K562 (cell line): ENCODE data around the gene ANKRD60. TPM values are rescaled to one million over a fixed set of nuclear protein-coding genes. Genes with fewer than 3 reads are reported as not detected.

Experiments
- ATAC-seq: fragments of 200-7000 bp; cut with Tn5 transposase; 3 replicates; pipeline ENCODE4 v1.9.1; 2020; ENCODE audit warnings: moderate library complexity
- BruUV-seq: library from RNA; stranded (reverse); fragments of 400-500 nt; replicated peaks from 2 replicates; lab custom pipeline; 2021; lab: Mats Ljungman, UMichigan
- CTCF ChIA-PET: fragments of 300-600 bp; formaldehyde crosslinking; extraction: SDS; loops from one replicate; lab custom pipeline; 2021; ENCODE audit warnings: low intra/inter-chr PET ratio; lab: Yijun Ruan, JAX
- POLR2A ChIA-PET: fragments of 300-600, 350-650 bp; sonication (Branson Sonifier 250); formaldehyde crosslinking; extraction: SDS; loops from one replicate; lab custom pipeline; 2021; ENCODE audit warnings: antibody characterized with exemption, inconsistent platforms; lab: Yijun Ruan, JAX
- DNase-seq, 4 experiments: peaks; one replicate each; pipeline versions ENCODE4 v3.0.0 to v3.0.0-alpha.2; 2011 to 2018; ENCODE audit warnings: low spot score in 3 of 4, mixed read lengths in 3 of 4; ENCODE audit errors: extremely low read depth in 1 of 4
- FAIRE-seq: peaks from 2 replicates; lab custom pipeline; 2011; peaks lifted over from hg19 to GRCh38; lab: Jason Lieb, UNC
- H2AFZ ChIP-seq: 2 replicates; pipeline ENCODE4 v1.6.0; 2011; ENCODE audit warnings: low read depth, low read length, control low read depth, inconsistent platforms
- H3K27ac ChIP-seq: fragments of 200-600 bp; 3 replicates; pipeline ENCODE4 v1.8.0; 2011; ENCODE audit warnings: low read depth, mild to moderate bottlenecking, control low read depth, inconsistent platforms, low read length, moderate library complexity, mixed read lengths; ENCODE audit errors: extremely low read depth
- H3K27me3 ChIP-seq, 2 experiments: fragments of 300-600 bp in 1 of 2; 2 replicates in 1 of 2; 3 replicates in 1 of 2; pipeline versions ENCODE4 v1.6.0 to v1.8.0; 2011; ENCODE audit warnings: inconsistent platforms in 2 of 2, low read length in 2 of 2, mild to moderate bottlenecking in 1 of 2, mixed read lengths in 1 of 2, moderate library complexity in 1 of 2; ENCODE audit not compliant: control insufficient read depth in 2 of 2, insufficient read depth in 2 of 2
- H3K36me3 ChIP-seq: fragments of 300-600 bp; 3 replicates; pipeline ENCODE4 v1.8.0; 2011; ENCODE audit warnings: mild to moderate bottlenecking, low read length, inconsistent platforms; ENCODE audit not compliant: control insufficient read depth, insufficient read depth
- H3K4me1 ChIP-seq, 2 experiments: fragments of 200-600 bp in 1 of 2; replicated peaks in 1 of 2; 2 replicates in 1 of 2; 3 replicates in 1 of 2; pipeline versions ENCODE4 v1.5.1 to v1.8.0; 2011; ENCODE audit warnings: inconsistent platforms in 2 of 2, low read length in 2 of 2, mild to moderate bottlenecking in 1 of 2, mixed read lengths in 1 of 2, moderate library complexity in 1 of 2; ENCODE audit not compliant: control insufficient read depth in 2 of 2, insufficient read depth in 2 of 2
- H3K4me2 ChIP-seq: 2 replicates; pipeline ENCODE4 v1.6.1; 2011; ENCODE audit warnings: low read length, control low read depth, inconsistent platforms, mixed read lengths; ENCODE audit not compliant: insufficient read depth
- H3K4me3 ChIP-seq: fragments of 200-600 bp; sonication (generic), shearing (Covaris generic); 2 replicates; pipeline ENCODE4 v1.5.1; 2016; ENCODE audit warnings: control low read depth, inconsistent platforms
- H3K79me2 ChIP-seq: fragments of 200-600 bp; 3 replicates; pipeline ENCODE4 v1.8.0; 2011; ENCODE audit warnings: low read length, inconsistent platforms; ENCODE audit not compliant: control insufficient read depth, insufficient read depth
- H3K9ac ChIP-seq, 2 experiments: 2 replicates each; pipeline versions ENCODE4 v1.6.0 to v1.6.1; 2011; ENCODE audit warnings: low read depth in 2 of 2, low read length in 2 of 2, control low read depth in 1 of 2, inconsistent platforms in 1 of 2, mild to moderate bottlenecking in 1 of 2, mixed read lengths in 1 of 2; ENCODE audit not compliant: insufficient read depth in 1 of 2
- H3K9me1 ChIP-seq: one replicate; pipeline ENCODE4 v1.6.0; 2011; ENCODE audit warnings: inconsistent platforms, mild to moderate bottlenecking, low read length, moderate library complexity; ENCODE audit not compliant: control insufficient read depth, insufficient read depth
- H3K9me3 ChIP-seq: replicated peaks from 2 replicates; pipeline ENCODE4 v1.5.1; 2011; ENCODE audit warnings: low read depth, low read length, inconsistent platforms; ENCODE audit not compliant: control insufficient read depth, insufficient read depth
- H4K20me1 ChIP-seq: replicated peaks from 2 replicates; pipeline ENCODE4 v1.6.1; 2011; ENCODE audit warnings: low read length, inconsistent platforms, mixed read lengths; ENCODE audit not compliant: control insufficient read depth, insufficient read depth
- COPS2 ChIP-seq: fragments of 450-650 bp; conservative IDR thresholded peaks from 2 replicates; pipeline ENCODE4 v1.6.1; 2016; ENCODE audit warnings: mild to moderate bottlenecking, moderate library complexity
- ETV1 ChIP-seq: fragments of 450-650 bp; conservative IDR thresholded peaks from 2 replicates; pipeline ENCODE4 v1.6.1; 2016; ENCODE audit warnings: missing genetic modification characterization, control low read depth, low read depth, missing compliant biosample characterization
- GABPB2 ChIP-seq: fragments of 250-450 bp; sonication (Bioruptor Pico); conservative IDR thresholded peaks from 2 replicates; pipeline ENCODE4 v1.5.1; 2021; ENCODE audit warnings: mild to moderate bottlenecking
- HIVEP1 ChIP-seq: fragments of 250-450 bp; sonication (Bioruptor Pico); IDR thresholded peaks from 2 replicates; pipeline ENCODE4 v1.4.0; 2020; ENCODE audit warnings: mild to moderate bottlenecking
- STAT5A ChIP-seq: IDR thresholded peaks from 2 replicates; pipeline ENCODE4 v1.6.1; 2012; ENCODE audit warnings: low read length, inconsistent platforms, borderline replicate concordance
- TSC22D4 ChIP-seq: fragments of 450-650 bp; IDR thresholded peaks from 2 replicates; pipeline ENCODE4 v1.6.1; 2016; ENCODE audit warnings: missing genetic modification characterization, missing biosample characterization, control low read depth
- ZKSCAN8 ChIP-seq: fragments of 200-800 bp; sonication (Bioruptor generic); IDR thresholded peaks from 2 replicates; pipeline ENCODE4 v1.6.1; 2016; ENCODE audit warnings: missing genetic modification characterization, missing compliant biosample characterization
- WGBS: fragments of 100-300 bp; shearing (Covaris generic); methylation state at CpG from one replicate; pipeline ENCODE4 v1.1.6; 2016; ENCODE audit warnings: low coverage, mixed read lengths; ENCODE audit not compliant: insufficient coverage; ENCODE audit errors: missing lambda C conversion rate; 5-methylcytosine and 5-hydroxymethylcytosine counted together
- in situ Hi-C: fragments of 300-500 bp; cut with MboI; formaldehyde crosslinking; loops from 4 replicates; pipeline ENCODE4 v1.15.0; 2018; ENCODE audit warnings: inconsistent platforms, mixed read lengths
- intact Hi-C: fragments of 100-400 bp; cut with micrococcal nuclease; formaldehyde crosslinking; loops from 2 replicates; pipeline ENCODE4 v1.14.2; 2022
- polyA plus RNA-seq, 8 experiments: library from polyadenylated mRNA; depleted of rRNA in 4 of 8; stranded (reverse) in 5 of 8; unstranded in 3 of 8; fragments of >200 nt; fragmentation: Nextera tagmentation in 2 of 8; fragmentation: Illumina TruSeq in 1 of 8; extraction: Ambion mirVana in 2 of 8; extraction: Trizol in 1 of 8; gene quantifications; 2 replicates each; pipeline versions ENCODE4 v1.2.1 to v1.2.3, GENCODE V29; 2011 to 2014; ENCODE audit warnings: inconsistent platforms in 1 of 8, missing spikeins in 1 of 8
- total RNA-seq, 7 experiments: library from RNA; depleted of rRNA in 6 of 7; stranded (reverse); fragments of >200 nt in 6 of 7; fragmentation: Illumina TruSeq in 2 of 7; extraction: Trizol in 2 of 7; gene quantifications; 2 replicates each; pipeline versions ENCODE4 v1.2.1 to v1.2.3, GENCODE V29; 2011 to 2021; ENCODE audit warnings: low replicate concordance in 1 of 7
- TF ChIP-seq, protein P1 (sequence below), 2 experiments: fragments of 450-650 bp in 1 of 2; sonication (generic) in 1 of 2; formaldehyde crosslinking; conservative IDR thresholded peaks; 2 replicates each; pipeline versions ENCODE4 v1.4.0 to v1.8.1; 2020 to 2022; ENCODE audit warnings: mild to moderate bottlenecking in 1 of 2, missing genetic modification reagents in 1 of 2
- TF ChIP-seq, protein P2 (sequence below): fragments of 450-650 bp; conservative IDR thresholded peaks from 2 replicates; pipeline ENCODE4 v1.6.1; 2016; ENCODE audit warnings: missing genetic modification characterization, low read depth, mild to moderate bottlenecking, missing compliant biosample characterization, moderate library complexity
- TF ChIP-seq, protein P3 (sequence below): fragments of 250-450 bp; sonication (Bioruptor Pico); IDR thresholded peaks from 2 replicates; pipeline ENCODE4 v1.5.0; 2022; ENCODE audit warnings: mild to moderate bottlenecking
- TF ChIP-seq, protein P4 (sequence below): sonication (generic); formaldehyde crosslinking; IDR thresholded peaks from 2 replicates; pipeline ENCODE4 v1.8.0; 2022; ENCODE audit warnings: mild to moderate bottlenecking, missing genetic modification reagents

Gene ANKRD60
- total and polyA plus RNA-seq, 9 of the 15 experiments (the other 6 are each of a cell fraction or from before 2014, with no cell fraction given): not detected

DNA sequence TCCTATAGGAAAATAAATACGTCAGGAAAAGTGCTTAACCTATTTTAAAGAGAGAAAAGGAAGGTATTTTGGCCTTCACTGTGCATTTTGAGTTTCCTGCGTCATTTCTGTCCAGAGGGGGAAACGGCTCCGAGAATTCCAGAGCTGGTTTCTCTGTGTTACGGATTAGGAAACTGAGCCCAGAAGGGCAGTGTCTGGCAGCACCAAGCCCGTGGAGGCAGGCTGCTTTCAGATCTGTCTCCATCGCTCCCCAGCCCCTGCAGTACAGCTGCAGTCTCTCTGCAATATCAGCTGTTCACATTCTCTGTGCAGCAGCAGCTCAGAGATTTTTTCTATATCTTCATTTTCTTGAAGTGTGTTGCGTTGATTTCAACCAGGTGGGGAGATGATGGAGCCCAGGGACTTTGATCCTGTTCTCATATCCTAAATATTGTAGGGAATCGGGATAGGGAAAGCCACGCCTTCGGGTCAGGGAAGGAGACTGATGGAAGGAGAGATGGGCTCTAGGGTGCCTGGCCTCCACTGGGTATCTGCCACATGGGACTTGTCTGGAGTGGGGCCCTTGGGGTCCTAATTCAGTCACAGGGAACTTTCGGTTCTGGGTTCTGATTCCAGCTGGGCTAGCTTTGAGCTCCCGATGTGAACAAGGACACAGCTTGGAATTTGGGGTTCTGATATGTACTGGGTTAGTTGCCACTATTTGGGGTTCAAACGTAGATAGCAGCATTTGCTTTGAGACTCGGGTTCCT lies 2.8 kb downstream of the ANKRD60 start (continued):
- TF ChIP-seq TSC22D4 (no peak), ZKSCAN8 (CRISPR knock-in tag) (no peak)

DNA sequence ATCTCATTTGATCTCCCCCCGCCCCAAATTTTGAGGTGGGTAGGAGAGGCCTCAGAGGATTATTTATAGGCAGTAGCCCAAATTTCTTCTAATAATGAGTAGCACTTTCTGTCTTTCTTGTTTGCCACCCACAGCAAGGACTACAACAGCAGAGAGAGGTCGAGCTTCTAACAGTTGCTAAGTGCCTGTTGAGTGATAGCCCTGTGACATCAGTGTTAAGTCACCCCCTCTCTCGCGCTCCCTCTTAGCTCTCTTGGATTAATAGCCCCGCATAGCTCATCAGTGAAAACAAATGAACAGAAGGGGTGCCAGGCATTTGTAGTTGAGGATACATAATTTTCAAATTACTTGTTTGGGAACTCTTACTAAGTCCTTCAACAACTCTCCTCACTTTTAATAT lies 3.5 kb downstream of the ANKRD60 start:
- Histone ChIP-seq H3K79me2 (no peaks in the 10 kb centered on the region), H3K4me3 (no peak overlapping the region), H3K27ac (no peak overlapping the region), H3K9me3 (no peaks in the 10 kb centered on the region), H4K20me1 (0 out of 2 replicates have a peak, but pooled peaks cover 4% of the 10 kb centered on the region), H2AFZ (no peak overlapping the region), H3K4me2 (no peak overlapping the region), H3K9me1 (no peaks in the 10 kb centered on the region), H3K9ac (no peak overlapping the region), H3K36me3 (no peaks in the 10 kb centered on the region), H3K4me1 (peaks cover 0 to 8% of the 10 kb centered on the region in 2 experiments; a peak in 2 of 5 replicates), H3K27me3 (peaks cover 72 to 82% of the 10 kb centered on the region in 2 experiments)
- TF ChIP-seq, protein P1, sequence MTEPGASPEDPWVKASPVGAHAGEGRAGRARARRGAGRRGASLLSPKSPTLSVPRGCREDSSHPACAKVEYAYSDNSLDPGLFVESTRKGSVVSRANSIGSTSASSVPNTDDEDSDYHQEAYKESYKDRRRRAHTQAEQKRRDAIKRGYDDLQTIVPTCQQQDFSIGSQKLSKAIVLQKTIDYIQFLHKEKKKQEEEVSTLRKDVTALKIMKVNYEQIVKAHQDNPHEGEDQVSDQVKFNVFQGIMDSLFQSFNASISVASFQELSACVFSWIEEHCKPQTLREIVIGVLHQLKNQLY (CRISPR knock-in tag; conservative IDR thresholded peaks at IDR 0.05): no peak
- TF ChIP-seq STAT5A (no peak), ETV1 (tag) (no peak), GABPB2 (no peak), COPS2 (no peak), HIVEP1 (no peak)
- TF ChIP-seq, protein P2, sequence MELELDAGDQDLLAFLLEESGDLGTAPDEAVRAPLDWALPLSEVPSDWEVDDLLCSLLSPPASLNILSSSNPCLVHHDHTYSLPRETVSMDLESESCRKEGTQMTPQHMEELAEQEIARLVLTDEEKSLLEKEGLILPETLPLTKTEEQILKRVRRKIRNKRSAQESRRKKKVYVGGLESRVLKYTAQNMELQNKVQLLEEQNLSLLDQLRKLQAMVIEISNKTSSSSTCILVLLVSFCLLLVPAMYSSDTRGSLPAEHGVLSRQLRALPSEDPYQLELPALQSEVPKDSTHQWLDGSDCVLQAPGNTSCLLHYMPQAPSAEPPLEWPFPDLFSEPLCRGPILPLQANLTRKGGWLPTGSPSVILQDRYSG (tag): no peak
- TF ChIP-seq, protein P3, sequence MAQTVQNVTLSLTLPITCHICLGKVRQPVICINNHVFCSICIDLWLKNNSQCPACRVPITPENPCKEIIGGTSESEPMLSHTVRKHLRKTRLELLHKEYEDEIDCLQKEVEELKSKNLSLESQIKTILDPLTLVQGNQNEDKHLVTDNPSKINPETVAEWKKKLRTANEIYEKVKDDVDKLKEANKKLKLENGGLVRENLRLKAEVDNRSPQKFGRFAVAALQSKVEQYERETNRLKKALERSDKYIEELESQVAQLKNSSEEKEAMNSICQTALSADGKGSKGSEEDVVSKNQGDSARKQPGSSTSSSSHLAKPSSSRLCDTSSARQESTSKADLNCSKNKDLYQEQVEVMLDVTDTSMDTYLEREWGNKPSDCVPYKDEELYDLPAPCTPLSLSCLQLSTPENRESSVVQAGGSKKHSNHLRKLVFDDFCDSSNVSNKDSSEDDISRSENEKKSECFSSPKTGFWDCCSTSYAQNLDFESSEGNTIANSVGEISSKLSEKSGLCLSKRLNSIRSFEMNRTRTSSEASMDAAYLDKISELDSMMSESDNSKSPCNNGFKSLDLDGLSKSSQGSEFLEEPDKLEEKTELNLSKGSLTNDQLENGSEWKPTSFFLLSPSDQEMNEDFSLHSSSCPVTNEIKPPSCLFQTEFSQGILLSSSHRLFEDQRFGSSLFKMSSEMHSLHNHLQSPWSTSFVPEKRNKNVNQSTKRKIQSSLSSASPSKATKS (CRISPR knock-in tag): no peak
- TF ChIP-seq, protein P4, sequence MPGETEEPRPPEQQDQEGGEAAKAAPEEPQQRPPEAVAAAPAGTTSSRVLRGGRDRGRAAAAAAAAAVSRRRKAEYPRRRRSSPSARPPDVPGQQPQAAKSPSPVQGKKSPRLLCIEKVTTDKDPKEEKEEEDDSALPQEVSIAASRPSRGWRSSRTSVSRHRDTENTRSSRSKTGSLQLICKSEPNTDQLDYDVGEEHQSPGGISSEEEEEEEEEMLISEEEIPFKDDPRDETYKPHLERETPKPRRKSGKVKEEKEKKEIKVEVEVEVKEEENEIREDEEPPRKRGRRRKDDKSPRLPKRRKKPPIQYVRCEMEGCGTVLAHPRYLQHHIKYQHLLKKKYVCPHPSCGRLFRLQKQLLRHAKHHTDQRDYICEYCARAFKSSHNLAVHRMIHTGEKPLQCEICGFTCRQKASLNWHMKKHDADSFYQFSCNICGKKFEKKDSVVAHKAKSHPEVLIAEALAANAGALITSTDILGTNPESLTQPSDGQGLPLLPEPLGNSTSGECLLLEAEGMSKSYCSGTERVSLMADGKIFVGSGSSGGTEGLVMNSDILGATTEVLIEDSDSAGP (CRISPR knock-in tag): no peak
- intact Hi-C loops: no loop called here
- ChIA-PET CTCF (no interaction called here), POLR2A (interaction anchor here (0.6 to 0.8 kb wide), 3 partner anchors 233 to 681 kb away, joined by 3 read pairs; no protein-coding TSS in a partner anchor)
- BruUV-seq: no TSS peak
- FAIRE-seq: no peak
- DNase-seq: no peak
- 0 out of 3 replicates have a peak, but pooled peaks have one; percentile 42 for ATAC-seq
- in situ Hi-C loops: loop anchor here (25.0 kb wide), 4 partner anchors 412 to 838 kb away; partner anchors contain the start of genes RBM38 and ZBP1
- WGBS: 0% methylated on average over 5 of the region's 5 CpGs
